ENCODE measurements around the gene DPF3.

- no peak for TF ChIP-seq CTCF (IDR thresholded peaks at IDR 0.05)
- TF ChIP-seq POLR2A (IDR thresholded peaks at IDR 0.05) = no peak
Observed at GRCh38 chr14:72780751-72781150, 113.2 kb downstream of the DPF3 start.

All from adrenal gland (tissue), 5 donors.